AG09309 (cell line): Measurements from ENCODE around the gene KIAA0513.

Experiments used
- DNase-seq: peaks from one replicate; pipeline ENCODE4 v3.0.0-alpha.2; 2010; ENCODE audit warnings: low read depth
- H3K4me3 ChIP-seq: 2 replicates; pipeline ENCODE4 v1.5.1; 2011; ENCODE audit warnings: mild to moderate bottlenecking, low read depth, low read length, moderate library complexity; ENCODE audit not compliant: control insufficient read depth
- TF ChIP-seq, protein P1 (sequence below): IDR thresholded peaks from 2 replicates; pipeline ENCODE4 v1.5.1; 2011; ENCODE audit warnings: mild to moderate bottlenecking, low read depth, low read length, inconsistent platforms; ENCODE audit not compliant: insufficient read depth, control insufficient read depth; ENCODE audit errors: missing control alignments

The KIAA0513 gene

DNA sequence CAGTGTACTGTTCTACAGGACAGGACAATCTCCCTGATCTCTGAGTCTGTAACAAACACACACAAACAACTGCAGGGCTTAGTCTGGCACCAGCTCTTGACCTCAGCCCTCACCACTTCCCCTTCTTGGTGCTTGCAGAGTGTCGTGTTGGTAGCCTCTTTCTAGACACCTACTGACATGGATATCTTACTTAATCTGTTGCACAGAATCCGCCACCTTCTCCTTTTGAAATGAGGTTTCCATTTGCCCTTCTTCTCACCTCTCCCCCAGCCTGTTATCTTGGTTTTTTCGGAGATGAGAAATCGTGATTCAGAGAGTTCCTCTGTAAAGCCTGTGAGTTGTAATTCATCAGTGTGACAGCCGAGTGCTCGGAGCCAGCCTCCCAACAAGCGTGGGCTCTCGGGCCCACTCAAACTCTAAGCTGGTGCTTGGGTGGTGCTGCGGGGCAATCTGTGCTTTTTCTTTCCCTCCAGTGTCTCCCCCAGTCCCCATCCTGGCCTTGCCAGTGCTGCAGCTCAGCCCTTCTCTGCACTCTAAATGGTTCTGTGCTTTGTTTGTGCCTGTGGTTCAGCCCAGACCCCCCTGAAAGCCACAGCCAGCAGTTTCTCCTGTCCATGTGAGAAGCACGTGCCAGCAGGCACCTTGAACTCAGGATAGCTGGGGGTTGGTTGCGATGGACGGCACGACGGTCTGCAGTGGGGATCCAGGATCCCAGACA, 28.1 kb downstream of the KIAA0513 start:
- H3K4me3 ChIP-seq, result peak overlapping the region; percentile 16
- DNase-seq, result peak; percentile 5
- TF ChIP-seq, protein P1, sequence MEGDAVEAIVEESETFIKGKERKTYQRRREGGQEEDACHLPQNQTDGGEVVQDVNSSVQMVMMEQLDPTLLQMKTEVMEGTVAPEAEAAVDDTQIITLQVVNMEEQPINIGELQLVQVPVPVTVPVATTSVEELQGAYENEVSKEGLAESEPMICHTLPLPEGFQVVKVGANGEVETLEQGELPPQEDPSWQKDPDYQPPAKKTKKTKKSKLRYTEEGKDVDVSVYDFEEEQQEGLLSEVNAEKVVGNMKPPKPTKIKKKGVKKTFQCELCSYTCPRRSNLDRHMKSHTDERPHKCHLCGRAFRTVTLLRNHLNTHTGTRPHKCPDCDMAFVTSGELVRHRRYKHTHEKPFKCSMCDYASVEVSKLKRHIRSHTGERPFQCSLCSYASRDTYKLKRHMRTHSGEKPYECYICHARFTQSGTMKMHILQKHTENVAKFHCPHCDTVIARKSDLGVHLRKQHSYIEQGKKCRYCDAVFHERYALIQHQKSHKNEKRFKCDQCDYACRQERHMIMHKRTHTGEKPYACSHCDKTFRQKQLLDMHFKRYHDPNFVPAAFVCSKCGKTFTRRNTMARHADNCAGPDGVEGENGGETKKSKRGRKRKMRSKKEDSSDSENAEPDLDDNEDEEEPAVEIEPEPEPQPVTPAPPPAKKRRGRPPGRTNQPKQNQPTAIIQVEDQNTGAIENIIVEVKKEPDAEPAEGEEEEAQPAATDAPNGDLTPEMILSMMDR, result no peak

DNA sequence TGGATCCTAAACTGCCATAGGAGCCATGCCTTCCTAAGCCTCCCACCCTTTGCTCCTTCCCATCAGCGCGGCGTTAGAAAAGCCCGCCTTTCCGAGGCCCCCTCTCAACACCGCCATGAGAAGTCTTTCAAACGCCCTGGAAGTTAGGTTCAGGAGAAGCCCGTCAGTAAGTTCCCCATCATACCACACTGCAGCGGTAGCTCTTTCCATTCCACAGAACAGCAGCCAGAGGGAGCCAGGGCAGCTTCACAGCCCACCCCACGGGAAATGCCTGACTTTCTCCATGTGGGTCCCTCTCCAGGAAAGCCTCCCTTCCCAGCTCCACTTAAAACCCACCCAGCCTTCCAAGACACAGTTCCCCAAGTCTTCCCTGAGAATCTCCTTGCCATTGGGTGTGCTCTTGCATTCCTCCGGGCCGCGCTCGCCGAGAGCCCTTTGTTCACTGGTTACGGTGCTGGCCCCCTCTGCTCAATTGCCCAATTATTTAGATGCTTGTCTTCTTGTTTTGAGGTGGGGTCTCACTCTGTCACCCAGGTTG, 28.7 kb downstream of the KIAA0513 start:
- no peak overlapping the region for H3K4me3 ChIP-seq
- DNase-seq, result no peak

DNA sequence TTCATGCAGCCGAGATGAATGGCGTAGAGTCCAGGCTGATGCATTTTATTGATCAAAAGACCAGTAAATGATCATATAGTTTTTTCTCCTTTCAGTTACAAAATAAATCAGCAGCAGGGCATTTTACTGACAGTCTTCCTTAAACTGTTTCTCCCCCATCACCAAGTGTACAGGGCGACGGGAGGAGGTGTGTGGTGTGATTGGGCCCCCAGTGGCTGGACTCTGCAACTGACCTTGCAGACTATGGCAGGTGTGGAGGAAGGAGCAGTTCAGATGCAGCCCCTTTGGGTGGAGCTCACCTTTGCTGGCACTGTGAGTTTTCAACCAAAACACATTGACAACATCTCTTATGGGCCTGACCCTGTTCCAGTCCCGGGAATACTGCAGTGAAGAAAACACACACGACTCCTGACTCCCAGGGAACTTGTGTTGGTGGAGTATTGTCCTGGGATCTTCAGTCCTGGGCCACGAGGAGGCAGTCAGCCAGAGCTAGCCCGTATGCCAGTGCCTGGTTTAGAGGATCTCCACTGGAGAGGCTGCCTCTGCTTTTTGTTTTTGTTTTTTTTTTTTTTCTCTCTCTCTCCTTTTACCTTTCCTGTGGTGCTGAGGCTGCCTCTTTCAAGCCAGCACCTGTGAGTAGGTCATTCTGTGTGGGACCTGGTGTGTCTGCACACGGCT, 29.8 kb downstream of the KIAA0513 start:
- DNase-seq, result no peak
- TF ChIP-seq, protein P1, result peak; percentile 5
- H3K4me3 ChIP-seq, result no peak overlapping the region

More for the DNA sequence above, 28.7 kb downstream of the KIAA0513 start:
- TF ChIP-seq, protein P1, result no peak

DNA sequence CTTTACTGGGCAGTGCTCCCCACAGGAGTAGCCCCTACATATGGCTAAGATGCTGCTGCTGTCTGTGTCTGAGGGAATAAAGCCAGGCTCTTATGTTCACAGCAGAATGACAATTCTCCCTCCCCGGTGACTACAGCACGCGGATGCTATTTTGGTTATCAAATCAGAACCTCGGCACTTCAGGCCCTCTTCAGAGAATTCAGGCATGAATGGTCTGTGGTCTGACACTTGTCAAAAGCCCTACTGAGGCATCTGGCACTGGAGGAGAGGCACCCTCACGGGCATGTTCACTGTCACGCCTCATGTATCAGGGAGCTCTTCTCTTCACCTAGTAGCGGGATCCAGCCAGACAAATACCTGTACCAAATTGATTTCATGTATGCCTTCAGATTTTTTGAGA, 30.4 kb downstream of the KIAA0513 start:
- no peak for DNase-seq
- no peak overlapping the region for H3K4me3 ChIP-seq
- TF ChIP-seq, protein P1, result no peak

DNA sequence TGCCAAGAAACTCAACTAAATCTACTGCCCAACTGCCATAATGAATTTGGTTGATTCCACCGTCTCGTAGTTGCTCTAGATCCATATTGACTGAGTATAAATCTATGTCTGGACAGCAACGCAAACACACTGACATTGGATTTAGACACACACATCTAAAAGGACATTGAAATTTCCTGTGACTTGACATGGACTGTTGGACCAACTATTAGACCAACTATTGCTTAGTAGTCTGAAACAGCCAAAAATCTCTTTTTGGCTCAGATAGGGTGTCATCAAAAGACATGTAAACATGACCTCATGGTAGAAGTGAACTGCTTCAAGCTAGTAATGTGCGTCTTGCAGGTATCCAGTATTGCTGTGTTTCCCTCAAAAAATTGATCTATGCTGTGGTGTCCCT, 31.3 kb downstream of the KIAA0513 start:
- TF ChIP-seq, protein P1, result no peak
- no peak overlapping the region for H3K4me3 ChIP-seq
- no peak for DNase-seq

DNA sequence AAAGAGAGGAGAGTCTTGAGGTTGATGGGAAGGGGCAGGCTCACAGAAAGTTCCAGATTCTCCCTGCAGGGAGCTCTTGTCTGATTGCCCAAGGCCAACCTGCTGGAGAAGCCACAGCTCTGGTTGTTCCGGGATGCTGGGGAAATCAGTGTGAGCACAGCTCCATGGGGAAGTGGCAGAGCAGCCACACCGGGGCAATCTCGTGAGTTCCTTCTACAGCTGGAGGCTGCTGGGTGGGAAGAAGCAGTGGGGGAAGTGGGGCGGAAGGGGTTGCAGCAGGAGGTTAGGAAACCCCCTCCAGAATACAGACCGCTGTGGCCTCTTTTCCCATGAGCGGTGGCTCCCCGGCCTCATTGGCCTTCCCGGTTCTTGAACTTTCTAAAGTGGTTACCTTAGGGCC, 34.0 kb downstream of the KIAA0513 start:
- DNase-seq, result no peak
- TF ChIP-seq, protein P1, result no peak
- no peak overlapping the region for H3K4me3 ChIP-seq
